IPS DF 6.9 (cell line): ENCODE results near the gene FBXO5.
"Not testable (repeated sequence)": the region's sequence is repeated elsewhere in the genome, so short reads cannot be mapped to it uniquely, and the experiment has no call there.

Experiments
- DNase-seq: peaks from one replicate; pipeline ENCODE4 v3.0.0-alpha.2; 2013; ENCODE audit warnings: low read depth, low spot score
- H3K27ac ChIP-seq: one replicate; pipeline ENCODE4 v1.5.1; 2013; ENCODE audit warnings: low read length, control low read depth
- H3K27me3 ChIP-seq: 2 replicates; pipeline ENCODE4 v1.6.1; 2013; ENCODE audit warnings: mild to moderate bottlenecking, low read length; ENCODE audit not compliant: control insufficient read depth, insufficient read depth
- H3K36me3 ChIP-seq: 2 replicates; pipeline ENCODE4 v1.6.1; 2013; ENCODE audit warnings: low read length; ENCODE audit not compliant: control insufficient read depth, insufficient read depth
- H3K4me1 ChIP-seq: 2 replicates; pipeline ENCODE4 v1.6.1; 2013; ENCODE audit warnings: low read length; ENCODE audit not compliant: control insufficient read depth, insufficient read depth
- H3K4me3 ChIP-seq: 2 replicates; pipeline ENCODE4 v1.5.1; 2013; ENCODE audit warnings: mild to moderate bottlenecking, low read length
- H3K9me3 ChIP-seq: 2 replicates; pipeline ENCODE4 v1.6.1; 2013; ENCODE audit warnings: low read length, inconsistent platforms; ENCODE audit not compliant: control insufficient read depth, insufficient read depth
- WGBS: extraction: QIAGEN DNeasy Blood & Tissue Kit; methylation state at CpG from one replicate; pipeline ENCODE4 v1.1.7; 2013; ENCODE audit warnings: mixed read lengths, missing lambda C conversion rate; ENCODE audit not compliant: insufficient read length, insufficient coverage; 5-methylcytosine and 5-hydroxymethylcytosine counted together

Gene FBXO5

DNA sequence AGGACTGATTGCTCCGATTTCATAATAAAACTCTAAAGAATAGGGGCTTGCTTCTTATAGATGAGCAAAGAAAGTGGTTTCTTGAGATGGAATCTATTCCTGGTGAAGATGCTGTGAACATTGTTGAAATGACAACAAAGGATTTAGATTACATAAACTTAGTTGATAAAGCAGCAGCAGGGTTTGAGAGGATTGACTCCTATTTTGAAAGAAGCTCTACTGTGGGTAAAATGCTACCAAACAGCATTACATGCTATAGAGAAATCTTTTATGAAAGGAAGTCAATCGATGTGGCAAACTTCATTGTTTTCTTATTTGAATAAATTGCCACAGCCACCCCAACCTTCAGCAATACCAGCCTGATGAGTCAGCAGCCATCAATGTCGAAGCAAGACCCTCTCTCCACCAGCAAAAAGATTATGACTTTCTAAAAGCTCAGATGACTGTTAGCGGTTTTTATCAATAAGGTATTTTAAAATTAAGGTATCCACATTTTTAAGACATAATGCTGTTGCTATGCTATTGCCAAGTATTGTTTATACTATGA lies 32.3 kb upstream of the FBXO5 start:
- WGBS, result no CpG with 5 or more reads among the region's 4 CpGs

DNA sequence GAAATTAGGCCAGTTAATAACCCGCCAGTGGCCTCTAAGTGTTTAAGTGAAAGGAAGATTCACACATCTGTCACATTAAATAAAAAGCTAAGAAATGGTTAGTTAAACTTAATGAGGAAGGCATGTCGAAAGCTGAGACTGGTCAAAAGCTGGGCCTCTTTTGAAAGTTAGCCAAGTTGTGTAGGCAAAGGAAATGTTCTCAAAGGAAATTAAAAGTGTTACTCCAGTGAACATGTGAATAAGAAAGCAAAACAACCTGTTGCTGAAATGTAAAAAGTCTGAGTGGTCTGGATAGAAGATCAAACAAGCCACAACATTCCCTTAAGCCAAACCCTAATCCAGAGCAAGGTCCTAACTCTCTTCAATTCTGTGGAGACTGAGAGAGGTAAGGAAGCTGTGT lies 30.6 kb upstream of the FBXO5 start:
- DNase-seq, result no peak
- Histone ChIP-seq H3K9me3 (no peaks in the 10 kb centered on the region), H3K27ac (no peak overlapping the region), H3K27me3 (no peaks in the 10 kb centered on the region), H3K36me3 (no peaks in the 10 kb centered on the region), H3K4me1 (no peaks in the 10 kb centered on the region), H3K4me3 (no peak overlapping the region)
- WGBS, result no CpG with 5 or more reads among the region's 2 CpGs

More for the DNA sequence above, 32.3 kb upstream of the FBXO5 start:
- H3K4me1 ChIP-seq, result no peaks in the 10 kb centered on the region
- no peaks in the 10 kb centered on the region for H3K27me3 ChIP-seq
- no peaks in the 10 kb centered on the region for H3K36me3 ChIP-seq
- H3K27ac ChIP-seq, result no peak overlapping the region
- no peak for DNase-seq
- H3K9me3 ChIP-seq, result no peaks in the 10 kb centered on the region
- H3K4me3 ChIP-seq, result no peak overlapping the region

DNA sequence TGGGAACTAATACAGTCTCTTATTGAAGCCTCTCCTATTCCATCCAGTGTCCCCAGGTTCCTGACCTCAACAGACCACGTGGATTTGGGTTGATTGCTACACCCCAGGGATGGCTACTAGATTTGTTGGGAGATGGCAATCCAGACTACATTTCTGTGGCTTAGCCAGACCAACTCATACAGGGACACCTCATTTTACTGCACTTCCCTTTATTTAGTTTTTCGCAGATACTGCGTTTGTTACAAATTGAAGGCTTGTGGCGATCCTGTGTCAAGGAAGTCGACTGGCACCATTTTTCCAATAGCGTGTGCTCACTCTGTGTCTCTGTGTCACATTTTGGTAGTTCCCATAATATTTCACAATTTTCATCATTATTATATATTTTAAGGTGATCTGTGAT lies 30.0 kb upstream of the FBXO5 start:
- H3K27me3 ChIP-seq, result no peaks in the 10 kb centered on the region
- H3K36me3 ChIP-seq, result no peaks in the 10 kb centered on the region
- no peaks in the 10 kb centered on the region for H3K4me1 ChIP-seq
- no CpG with 5 or more reads among the region's 6 CpGs for WGBS
- H3K9me3 ChIP-seq, result no peaks in the 10 kb centered on the region
- DNase-seq, result no peak
- H3K4me3 ChIP-seq, result no peak overlapping the region
- H3K27ac ChIP-seq, result no peak overlapping the region

DNA sequence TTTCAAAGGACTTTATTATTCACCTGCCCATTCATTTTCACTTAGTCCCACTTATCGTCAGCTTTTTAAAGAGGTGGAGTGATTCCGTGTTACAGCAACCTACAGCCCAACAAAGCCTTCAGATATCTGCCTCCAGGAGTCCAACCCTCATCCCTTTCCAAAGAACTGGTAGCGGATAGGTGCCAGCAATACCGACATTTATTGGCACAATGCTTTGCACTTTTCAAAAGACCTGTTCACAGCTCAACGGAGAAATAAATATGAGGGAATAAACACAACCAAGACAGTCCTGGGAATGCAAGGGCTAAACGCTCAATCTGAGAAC lies 20.5 kb upstream of the FBXO5 start:
- no CpG with 5 or more reads among the region's 6 CpGs for WGBS
- DNase-seq, result no peak
- no peaks in the 10 kb centered on the region for H3K9me3 ChIP-seq

DNA sequence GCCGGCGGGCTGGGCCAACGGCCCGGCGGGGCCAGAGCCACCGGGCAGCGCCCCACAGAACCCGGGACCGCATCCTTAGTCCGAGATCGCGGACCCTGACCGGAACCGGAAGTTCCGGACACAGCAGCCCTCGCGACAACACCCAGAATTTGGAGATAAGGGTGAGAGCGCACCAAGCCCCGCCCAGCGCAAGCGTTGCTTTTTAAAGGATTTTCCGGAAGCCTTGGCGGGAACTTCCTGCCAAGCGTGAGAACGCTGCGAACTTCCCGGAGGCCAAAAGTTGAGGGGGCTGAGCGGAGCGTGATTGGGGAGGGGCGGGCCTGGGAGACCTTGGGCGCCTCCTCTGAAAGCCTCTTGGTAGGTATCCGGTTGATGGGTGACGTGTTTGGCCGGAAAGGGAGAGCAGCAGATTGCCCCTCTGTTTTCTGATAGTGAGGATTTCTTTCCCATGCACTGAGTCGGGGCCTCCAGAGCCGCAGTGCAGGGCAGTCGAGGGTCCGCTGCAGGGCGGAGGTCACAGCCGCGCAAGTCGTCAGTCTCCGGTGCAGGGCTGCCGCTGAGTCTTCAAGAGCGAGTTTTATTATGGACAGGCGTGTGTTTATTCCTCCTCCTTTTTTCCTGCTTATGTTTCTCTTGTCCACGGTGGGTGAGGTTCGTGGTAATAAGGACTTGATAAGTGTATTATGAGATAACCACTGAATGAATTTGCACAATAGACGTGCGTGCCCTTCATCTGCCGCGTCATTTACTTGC lies 19.9 kb upstream of the FBXO5 start, which contains the start of gene MTRF1L:
MTRF1L (minus strand) TSS at position 97 of the 753 bp plus-strand sequence; CDS start at position 73, 24 bp downstream.
- WGBS, result no CpG with 5 or more reads among the region's 52 CpGs
- no peaks in the 10 kb centered on the region for H3K27me3 ChIP-seq
- no peak within 1 kb of the TSS for H3K27ac ChIP-seq
- H3K4me3 ChIP-seq, result peak within 1 kb of the TSS; percentile 63
- DNase-seq, result peak; percentile 95
- no peaks in the 10 kb centered on the region for H3K4me1 ChIP-seq
- no peaks in the 10 kb centered on the region for H3K9me3 ChIP-seq
- H3K36me3 ChIP-seq, result no peaks in the 10 kb centered on the region

More for the DNA sequence above, 20.5 kb upstream of the FBXO5 start:
- Histone ChIP-seq H3K27ac (no peak overlapping the region), H3K27me3 (no peaks in the 10 kb centered on the region), H3K4me3 (peak overlapping the region; percentile 59), H3K36me3 (no peaks in the 10 kb centered on the region), H3K4me1 (no peaks in the 10 kb centered on the region)

DNA sequence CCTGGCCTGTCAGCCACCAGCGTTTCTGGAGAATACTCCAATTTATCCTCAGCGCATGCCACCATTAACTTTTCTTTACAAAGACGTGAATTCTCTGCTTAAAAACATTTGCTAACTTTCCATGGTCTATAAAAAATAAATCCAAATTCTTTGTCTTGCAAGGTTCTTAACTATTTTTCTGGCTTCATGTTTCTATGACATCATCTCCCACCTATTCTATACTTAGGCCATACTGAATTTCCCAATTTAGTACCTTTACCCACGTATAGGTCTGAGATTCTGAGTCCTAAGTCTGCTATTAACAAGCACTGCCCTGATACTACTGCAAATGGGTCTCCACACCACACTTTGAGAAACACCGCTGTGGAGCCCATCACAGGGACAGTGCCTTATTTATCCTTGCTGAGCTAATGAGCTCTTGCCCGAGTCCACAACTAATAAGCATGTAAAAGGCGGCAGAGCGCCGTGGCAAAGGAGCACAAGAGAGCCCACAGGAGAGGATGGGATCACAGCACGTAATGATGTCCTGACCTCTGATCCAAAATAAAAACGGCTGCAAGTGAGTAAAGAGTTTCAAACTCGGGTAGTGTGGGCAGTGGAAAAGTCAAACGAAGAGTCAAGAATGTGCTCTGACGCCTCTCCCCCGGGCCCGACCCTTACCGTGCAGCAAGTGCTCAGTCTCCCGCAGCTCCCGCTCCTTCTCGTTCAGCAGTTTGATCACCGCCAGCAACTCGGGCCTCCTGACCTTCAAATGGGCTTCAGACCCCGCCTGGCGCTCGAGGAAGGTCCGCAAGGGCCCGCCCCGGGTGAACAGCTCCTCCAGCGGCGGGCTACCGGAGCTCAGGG lies 19.1 kb upstream of the FBXO5 start:
- Histone ChIP-seq H3K27ac (no peak overlapping the region), H3K36me3 (no peaks in the 10 kb centered on the region), H3K4me3 (peak overlapping the region; percentile 63; the same call in 1 of the 2 replicates), H3K27me3 (no peaks in the 10 kb centered on the region), H3K4me1 (no peaks in the 10 kb centered on the region), H3K9me3 (no peaks in the 10 kb centered on the region)
- WGBS, result no CpG with 5 or more reads among the region's 31 CpGs
- no peak for DNase-seq

DNA sequence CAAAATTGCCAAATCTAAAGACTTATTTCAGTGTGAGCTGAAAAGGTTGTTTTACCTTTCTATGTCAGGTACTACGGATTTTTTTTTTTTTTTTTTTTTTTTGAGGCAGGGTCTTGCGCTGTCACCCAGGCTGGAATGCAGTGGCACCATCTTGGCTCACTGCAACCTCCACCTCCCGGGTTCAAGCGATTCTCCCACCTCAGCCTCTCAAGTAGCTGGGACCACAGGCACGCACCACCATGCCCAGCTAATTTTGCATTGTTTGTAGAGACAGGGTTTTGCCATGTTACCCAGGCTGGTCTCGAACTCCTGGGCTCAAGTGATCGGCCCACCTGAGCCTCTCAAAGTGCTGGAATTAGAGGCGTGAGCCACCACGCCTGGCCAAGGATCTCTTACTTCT lies 17.9 kb upstream of the FBXO5 start:
- not testable (repeated sequence) for H3K4me3 ChIP-seq, H3K9me3 ChIP-seq, H3K36me3 ChIP-seq, H3K27me3 ChIP-seq, H3K27ac ChIP-seq, H3K4me1 ChIP-seq, DNase-seq
- no CpG with 5 or more reads among the region's 9 CpGs for WGBS

DNA sequence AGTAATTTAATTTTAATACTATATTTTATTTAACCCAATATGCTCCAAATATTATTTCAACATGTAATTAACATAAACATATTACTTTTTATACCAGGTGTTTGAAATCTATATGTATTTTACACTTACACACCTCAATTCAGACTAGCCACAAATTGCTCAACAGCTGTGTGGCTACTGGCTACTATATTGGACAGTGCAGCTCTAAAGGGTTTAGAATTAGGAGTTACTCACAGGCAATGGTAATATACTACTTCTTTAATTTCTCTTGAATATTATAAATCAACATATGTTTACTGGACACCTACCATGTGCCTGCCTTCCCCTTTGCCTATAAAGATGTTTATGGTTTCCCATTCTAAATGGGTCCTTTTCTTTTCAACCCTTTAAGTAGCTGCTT lies 17.4 kb upstream of the FBXO5 start:
- H3K4me1 ChIP-seq, result no peaks in the 10 kb centered on the region
- H3K27ac ChIP-seq, result no peak overlapping the region
- no peak overlapping the region for H3K4me3 ChIP-seq
- DNase-seq, result no peak
- no peaks in the 10 kb centered on the region for H3K27me3 ChIP-seq
- no peaks in the 10 kb centered on the region; the same call in 1 of the 2 replicates for H3K36me3 ChIP-seq
- no peaks in the 10 kb centered on the region for H3K9me3 ChIP-seq

DNA sequence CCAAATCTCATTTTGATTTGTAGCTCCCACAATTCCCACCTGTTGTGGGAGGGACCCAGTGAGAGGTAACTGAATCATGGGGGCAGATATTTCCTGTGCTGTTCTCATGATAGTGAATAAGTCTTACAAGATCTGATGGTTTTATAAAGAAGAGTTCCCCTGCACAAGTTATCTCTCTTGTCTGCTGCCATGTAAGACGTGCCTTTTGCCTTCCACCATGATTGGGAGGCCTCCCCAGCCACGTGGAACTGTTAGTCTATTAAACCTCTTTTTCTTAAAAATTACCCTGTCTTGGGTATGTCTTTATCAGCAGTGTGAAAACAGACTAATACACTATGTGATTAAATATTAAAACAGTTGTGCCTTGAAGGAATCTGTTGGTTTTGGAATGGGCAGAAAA lies 16.7 kb upstream of the FBXO5 start:
- not testable (repeated sequence) for H3K27me3 ChIP-seq, H3K9me3 ChIP-seq, DNase-seq, H3K4me1 ChIP-seq, H3K27ac ChIP-seq, H3K36me3 ChIP-seq, H3K4me3 ChIP-seq
- no CpG with 5 or more reads among the region's 2 CpGs for WGBS

DNA sequence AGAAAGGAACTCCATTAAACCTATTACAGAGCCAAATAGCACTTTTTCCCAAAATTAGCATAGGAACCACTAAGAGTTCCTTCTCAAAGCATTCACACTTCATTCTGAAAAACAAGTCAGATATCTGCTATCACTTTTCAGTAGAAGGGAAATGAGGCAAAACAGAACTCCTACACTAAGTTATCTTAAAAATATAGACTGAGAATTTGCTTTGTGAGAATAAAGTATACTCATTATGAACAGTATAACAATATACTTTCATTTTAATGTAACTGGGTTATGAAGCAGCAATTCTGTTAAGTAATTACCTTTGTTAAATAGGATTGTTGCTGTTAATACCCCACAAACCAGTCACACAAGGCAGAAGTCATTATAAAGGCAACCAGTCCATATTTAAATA lies 11.0 kb upstream of the FBXO5 start:
- no peak overlapping the region for H3K4me3 ChIP-seq
- H3K9me3 ChIP-seq, result no peaks in the 10 kb centered on the region
- no peak overlapping the region for H3K27ac ChIP-seq
- H3K36me3 ChIP-seq, result peaks cover 3% of the 10 kb centered on the region; the same call in 1 of the 2 replicates
- no peaks in the 10 kb centered on the region for H3K4me1 ChIP-seq
- H3K27me3 ChIP-seq, result no peaks in the 10 kb centered on the region
- no peak for DNase-seq
